H9 (cell line): Measurements from ENCODE around the gene LCE1C. TPM values are rescaled to one million over a fixed set of nuclear protein-coding genes. Genes with fewer than 3 reads are reported as not detected.

Experiments
- DNase-seq: peaks from one replicate; pipeline ENCODE4 v3.0.0-alpha.2; 2017
- H2AFZ ChIP-seq: one replicate; pipeline ENCODE4 v1.6.1; 2013; ENCODE audit warnings: mild to moderate bottlenecking, low read length, control low read depth, moderate library complexity
- H2AK5ac ChIP-seq: 2 replicates; pipeline ENCODE4 v1.6.1; 2013; ENCODE audit warnings: low read length, control low read depth, mixed read lengths; ENCODE audit not compliant: insufficient read length
- H2BK120ac ChIP-seq: one replicate; pipeline ENCODE4 v1.6.1; 2013; ENCODE audit warnings: low read depth, mild to moderate bottlenecking, low read length, control low read depth, inconsistent platforms; ENCODE audit not compliant: poor library complexity, severe bottlenecking
- H2BK12ac ChIP-seq: 2 replicates; pipeline ENCODE4 v1.6.1; 2013; ENCODE audit warnings: low read length, control low read depth, mixed read lengths, low read depth; ENCODE audit not compliant: insufficient read length
- H2BK15ac ChIP-seq: 2 replicates; pipeline ENCODE4 v1.6.1; 2013; ENCODE audit warnings: low read depth, low read length, control low read depth
- H2BK20ac ChIP-seq: one replicate; pipeline ENCODE4 v1.6.1; 2013; ENCODE audit warnings: low read depth, mild to moderate bottlenecking, low read length, control low read depth, inconsistent platforms; ENCODE audit not compliant: poor library complexity, severe bottlenecking
- H2BK5ac ChIP-seq: 2 replicates; pipeline ENCODE4 v1.6.1; 2013; ENCODE audit warnings: low read length, control low read depth, mixed read lengths; ENCODE audit not compliant: insufficient read length
- H3K14ac ChIP-seq: 2 replicates; pipeline ENCODE4 v1.6.1; 2013; ENCODE audit warnings: low read length, control low read depth; ENCODE audit not compliant: insufficient read depth
- H3K18ac ChIP-seq: 2 replicates; pipeline ENCODE4 v1.6.1; 2013; ENCODE audit warnings: low read depth, mild to moderate bottlenecking, mixed read lengths, low read length, control low read depth; ENCODE audit not compliant: insufficient read length
- H3K23ac ChIP-seq: 2 replicates; pipeline ENCODE4 v1.6.1; 2013; ENCODE audit warnings: low read length, control low read depth, mixed read lengths, low read depth; ENCODE audit not compliant: insufficient read length
- H3K23me2 ChIP-seq: 2 replicates; pipeline ENCODE4 v1.6.1; 2013; ENCODE audit warnings: low read depth, mild to moderate bottlenecking, mixed read lengths, low read length, control low read depth; ENCODE audit not compliant: insufficient read length, poor library complexity, severe bottlenecking
- H3K27ac ChIP-seq: 2 replicates; pipeline ENCODE4 v1.5.1; 2013; ENCODE audit warnings: low read length, control low read depth, mixed read lengths, low read depth; ENCODE audit not compliant: insufficient read length
- H3K27me3 ChIP-seq: 2 replicates; pipeline ENCODE4 v1.6.1; 2013; ENCODE audit warnings: low read length, control low read depth, inconsistent platforms; ENCODE audit not compliant: insufficient read depth
- H3K4ac ChIP-seq: 2 replicates; pipeline ENCODE4 v1.6.1; 2013; ENCODE audit warnings: low read depth, mild to moderate bottlenecking, control low read depth, inconsistent platforms, low read length, moderate library complexity
- H3K4me1 ChIP-seq: 2 replicates; pipeline ENCODE4 v1.6.1; 2013; ENCODE audit warnings: low read length, control low read depth, inconsistent platforms; ENCODE audit not compliant: insufficient read depth
- H3K4me2 ChIP-seq: 2 replicates; pipeline ENCODE4 v1.6.1; 2013; ENCODE audit warnings: low read length, control low read depth, mixed read lengths; ENCODE audit not compliant: insufficient read length, insufficient read depth
- H3K56ac ChIP-seq: 2 replicates; pipeline ENCODE4 v1.6.1; 2013; ENCODE audit warnings: low read depth, mild to moderate bottlenecking, mixed read lengths, low read length, control low read depth; ENCODE audit not compliant: insufficient read length
- H3K79me1 ChIP-seq: 2 replicates; pipeline ENCODE4 v1.6.1; 2013; ENCODE audit warnings: low read depth, mild to moderate bottlenecking, moderate library complexity, low read length, control low read depth, inconsistent platforms; ENCODE audit not compliant: insufficient read depth, poor library complexity, severe bottlenecking
- H3K79me2 ChIP-seq: 2 replicates; pipeline ENCODE4 v1.6.1; 2013; ENCODE audit warnings: low read length, control low read depth, inconsistent platforms; ENCODE audit not compliant: insufficient read depth
- H3K9ac ChIP-seq: 2 replicates; pipeline ENCODE4 v1.6.1; 2013; ENCODE audit warnings: low read length, control low read depth, mixed read lengths; ENCODE audit not compliant: insufficient read length; ENCODE audit errors: extremely low read depth
- H3K9me3 ChIP-seq: one replicate; pipeline ENCODE4 v1.6.1; 2013; ENCODE audit warnings: low read depth, low read length, inconsistent platforms; ENCODE audit not compliant: control insufficient read depth
- H3T11ph ChIP-seq: one replicate; pipeline ENCODE4 v1.6.1; 2013; ENCODE audit warnings: mild to moderate bottlenecking, low read length, control low read depth, inconsistent platforms
- H4K20me1 ChIP-seq: one replicate; pipeline ENCODE4 v1.6.1; 2013; ENCODE audit not compliant: control insufficient read depth, insufficient read length, insufficient read depth
- H4K5ac ChIP-seq: 2 replicates; pipeline ENCODE4 v1.6.1; 2013; ENCODE audit warnings: low read depth, mild to moderate bottlenecking, mixed read lengths, low read length, control low read depth; ENCODE audit not compliant: insufficient read length
- H4K8ac ChIP-seq: replicated peaks from 2 replicates; pipeline ENCODE4 v1.6.1; 2013; ENCODE audit warnings: low read length, control low read depth, mixed read lengths, low read depth; ENCODE audit not compliant: insufficient read length
- H4K91ac ChIP-seq: 2 replicates; pipeline ENCODE4 v1.6.1; 2013; ENCODE audit warnings: low read depth, mild to moderate bottlenecking, moderate library complexity, mixed read lengths, low read length, control low read depth; ENCODE audit not compliant: insufficient read length
- H3K27ac Mint-ChIP-seq, 3 experiments: 2 replicates in 2 of 3; 3 replicates in 1 of 3; pipeline ENCODE4 v1.8.0; 2020 to 2021; ENCODE audit warnings: mixed read lengths in 3 of 3, mild to moderate bottlenecking in 1 of 3, moderate library complexity in 1 of 3
- H3K27me3 Mint-ChIP-seq: 2 replicates; pipeline ENCODE4 v1.8.0; 2021; ENCODE audit warnings: low read depth, mild to moderate bottlenecking, moderate library complexity, mixed read lengths
- H3K36me3 Mint-ChIP-seq, 3 experiments: 2 replicates in 2 of 3; 3 replicates in 1 of 3; pipeline ENCODE4 v1.8.0; 2020 to 2021; ENCODE audit warnings: low read depth in 3 of 3, mixed read lengths in 3 of 3; ENCODE audit not compliant: insufficient read depth in 1 of 3
- H3K4me1 Mint-ChIP-seq, 2 experiments: 2 replicates each; pipeline ENCODE4 v1.8.0; 2020; ENCODE audit warnings: mixed read lengths in 2 of 2
- H3K4me3 Mint-ChIP-seq, 2 experiments: 2 replicates in 1 of 2; 3 replicates in 1 of 2; pipeline ENCODE4 v1.8.0; 2020 to 2021; ENCODE audit warnings: mild to moderate bottlenecking in 2 of 2, mixed read lengths in 2 of 2, moderate library complexity in 1 of 2
- H3K9me3 Mint-ChIP-seq, 2 experiments: 2 replicates in 1 of 2; 3 replicates in 1 of 2; pipeline ENCODE4 v1.8.0; 2020; ENCODE audit warnings: mild to moderate bottlenecking in 2 of 2, mixed read lengths in 2 of 2, moderate library complexity in 1 of 2
- CTCF ChIP-seq: fragments of 200-600 bp; sonication (generic); conservative IDR thresholded peaks from 3 replicates; pipeline ENCODE4 v1.8.0; 2021; ENCODE audit warnings: antibody characterized with exemption, mild to moderate bottlenecking
- WGBS: extraction: QIAGEN DNeasy Blood & Tissue Kit; methylation state at CpG from one replicate; pipeline ENCODE4 v1.1.7; 2013; ENCODE audit warnings: missing lambda C conversion rate, low lambda C conversion rate, mixed read lengths; ENCODE audit not compliant: insufficient read length; ENCODE audit errors: extremely low coverage; 5-methylcytosine and 5-hydroxymethylcytosine counted together
- total RNA-seq: library from RNA; stranded (reverse); gene quantifications from 2 replicates; pipeline ENCODE4 v1.2.1, GENCODE V29; 2021

The LCE1C gene
- total RNA-seq, 1 experiment from 2014 or later = not detected

GRCh38 chr1:152776361-152776760 is 30.1 kb downstream of the LCE1C start:
- H2AFZ ChIP-seq = no peak overlapping the region

More at GRCh38 chr1:152776361-152776760, 30.1 kb downstream of the LCE1C start:
- Histone ChIP-seq H3K56ac (no peak overlapping the region), H3K27me3 (no peaks in the 10 kb centered on the region), H3K9ac (no peak overlapping the region), H3K9me3 (peaks cover 54% of the 10 kb centered on the region), H3K23me2 (no peaks in the 10 kb centered on the region), H4K8ac (no peak overlapping the region), H4K20me1 (no peaks in the 10 kb centered on the region), H3K14ac (no peak overlapping the region), H3K79me1 (no peaks in the 10 kb centered on the region), H3T11ph (no peak overlapping the region), H2BK120ac (no peak overlapping the region), H2BK12ac (no peak overlapping the region), H3K4me2 (no peak overlapping the region), H2AK5ac (no peak overlapping the region), H3K79me2 (no peaks in the 10 kb centered on the region), H2BK5ac (no peak overlapping the region), H2BK20ac (no peak overlapping the region), H3K23ac (no peak overlapping the region), H4K5ac (no peak overlapping the region), H4K91ac (no peak overlapping the region), H2BK15ac (no peak overlapping the region), H3K4ac (no peak overlapping the region), H3K18ac (no peak overlapping the region), H3K4me1 (no peaks in the 10 kb centered on the region), H3K27ac (no peak overlapping the region)
- no CpG with 5 or more reads among the region's 11 CpGs for WGBS
- Mint-ChIP-seq H3K27ac (no peak overlapping the region), H3K9me3 (peaks cover 82 to 88% of the 10 kb centered on the region in 2 experiments), H3K4me1 (no peaks in the 10 kb centered on the region), H3K27me3 (no peaks in the 10 kb centered on the region; the same call in 1 of the 2 replicates), H3K4me3 (no peak overlapping the region), H3K36me3 (peaks cover 5 to 25% (median 17%) of the 10 kb centered on the region in 3 experiments)
- TF ChIP-seq CTCF = no peak
- DNase-seq = no peak
